Measurements from ENCODE around the gene KLHDC7B. TPM values are rescaled to one million over a fixed set of nuclear protein-coding genes. Genes with fewer than 3 reads are reported as not detected.

The KLHDC7B gene
- total and polyA plus RNA-seq, 2 donors (not counting 3 experiments of a cell fraction or from before 2014, with no cell fraction given) = not detected

DNA sequence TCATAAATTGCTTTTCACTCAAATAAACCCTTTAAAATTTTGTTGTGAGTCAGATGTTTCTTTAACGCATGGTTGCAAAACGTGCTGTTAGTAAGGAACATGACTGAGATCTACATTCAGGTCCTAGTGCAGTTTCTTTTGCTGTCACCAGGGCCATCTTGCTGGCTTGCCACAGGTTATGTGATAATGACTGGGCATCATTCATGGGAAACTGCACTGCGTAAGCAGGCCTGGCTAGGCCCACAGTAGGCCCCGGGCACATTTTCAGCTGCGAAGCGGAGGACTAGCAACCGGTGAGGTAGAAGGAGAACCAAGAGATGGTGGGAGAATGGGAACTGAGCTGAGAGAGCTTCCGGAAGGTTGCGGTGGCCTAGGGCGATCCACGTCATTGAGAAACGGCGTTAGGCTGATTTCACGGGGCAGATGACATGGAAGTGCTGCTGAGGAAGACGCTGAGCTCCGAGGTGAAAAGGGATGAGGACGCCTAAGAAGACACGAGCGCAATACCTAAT, 3.2 kb upstream of the KLHDC7B start:
- no TSS peak for BruUV-seq (replicated peaks)
- dilution Hi-C loops (cut with MboI; ENCODE audit: extremely low pct_ligation_motif_present, low sequenced_read_pairs) = no loop called here
- ChIA-PET POLR2A (no interaction called here), CTCF (no interaction called here)
- H4K20me1 ChIP-seq (replicated peaks; ENCODE audit: control insufficient read depth, extremely low read depth, insufficient read depth, low read length) = no peaks in the 10 kb centered on the region
- H3K27me3 ChIP-seq (ENCODE audit: control insufficient read depth in 2 of 2, insufficient read depth in 2 of 2, low read length in 2 of 2) = peaks cover 9 to 19% of the 10 kb centered on the region in 2 experiments
- no peaks in the 10 kb centered on the region for H3K9me1 ChIP-seq (replicated peaks; ENCODE audit: control insufficient read depth, extremely low read depth, insufficient read depth, low read length)
- H3K4me2 ChIP-seq (ENCODE audit: insufficient read depth, low read length) = no peak overlapping the region
- intact Hi-C loops (cut with micrococcal nuclease) = no loop called here
- H3K4me1 ChIP-seq (ENCODE audit: control insufficient read depth, extremely low read depth, insufficient read depth, low read length) = no peaks in the 10 kb centered on the region
- DNase-seq (ENCODE audit: low read depth, low spot score) (no peak), FAIRE-seq (no peak)
- no peak overlapping the region for H3K9ac ChIP-seq (replicated peaks; ENCODE audit: extremely low read depth, insufficient read depth, low read length)
- H3K36me3 ChIP-seq (ENCODE audit: control insufficient read depth in 2 of 2, extremely low read depth in 1 of 2, insufficient read depth in 2 of 2, low read length in 2 of 2) = no peaks in the 10 kb centered on the region
- no peaks in the 10 kb centered on the region for H3K79me2 ChIP-seq (ENCODE audit: control insufficient read depth, insufficient read depth, low read length)
- H3K9me3 ChIP-seq (replicated peaks; ENCODE audit: control insufficient read depth, insufficient read depth, low read length) = no peaks in the 10 kb centered on the region
- TF ChIP-seq, protein P1, sequence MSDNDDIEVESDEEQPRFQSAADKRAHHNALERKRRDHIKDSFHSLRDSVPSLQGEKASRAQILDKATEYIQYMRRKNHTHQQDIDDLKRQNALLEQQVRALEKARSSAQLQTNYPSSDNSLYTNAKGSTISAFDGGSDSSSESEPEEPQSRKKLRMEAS (IDR thresholded peaks at IDR 0.05; ENCODE audit: insufficient read depth, insufficient read length) = no peak
- TF ChIP-seq EZH2 (IDR thresholded peaks at IDR 0.05; ENCODE audit: borderline replicate concordance, low read depth, low read length, severe bottlenecking) (no peak), FOS (IDR thresholded peaks at IDR 0.05; ENCODE audit: borderline replicate concordance, insufficient read depth, low read length) (no peak), MYC (IDR thresholded peaks at IDR 0.05; ENCODE audit: low read depth, low read length) (no peak), POLR2AphosphoS5 (IDR thresholded peaks at IDR 0.05; ENCODE audit: insufficient read depth, low read depth, low read length) (no peak)
- H3K27ac ChIP-seq (ENCODE audit: insufficient read depth, low read depth, low read length) = no peak overlapping the region
- H3K4me3 ChIP-seq (replicated peaks in 1 of 3; ENCODE audit: insufficient read depth in 1 of 3, low read depth in 1 of 3, low read length in 3 of 3) = no peak overlapping the region
- no peak overlapping the region for H2AFZ ChIP-seq (ENCODE audit: low read depth, low read length)

DNA sequence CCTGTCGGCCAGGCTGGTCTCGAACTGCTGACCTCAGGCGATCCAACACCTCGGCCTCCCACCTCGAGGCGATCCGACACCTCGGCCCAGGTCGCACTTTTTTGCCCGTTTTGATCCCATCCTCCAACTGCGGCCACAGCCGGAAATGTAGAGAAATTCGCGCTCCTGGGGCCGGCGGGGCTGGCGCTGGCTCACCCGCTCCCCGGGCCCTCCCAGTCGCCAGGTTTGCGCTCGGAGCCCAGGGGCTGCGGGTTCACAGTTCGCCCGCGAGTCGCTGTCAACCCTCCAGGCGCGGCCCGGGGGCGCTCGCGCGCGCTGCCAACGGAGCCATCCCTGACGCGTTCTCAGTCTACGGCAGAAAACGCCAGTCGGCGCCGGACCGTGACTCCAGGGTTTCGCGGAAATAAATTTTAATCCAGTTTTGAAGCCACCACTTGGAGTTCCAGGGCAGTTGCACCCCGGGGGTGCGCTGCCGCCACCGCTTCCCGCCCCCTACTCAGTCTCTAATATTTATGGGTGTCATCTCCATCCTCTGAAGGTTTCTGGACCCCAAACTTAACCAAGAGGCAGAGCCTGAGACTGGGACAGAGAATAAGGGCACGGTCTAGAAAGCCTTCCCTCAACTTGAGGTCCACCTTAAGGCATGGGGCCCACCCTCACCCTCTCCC, 1.5 kb upstream of the KLHDC7B start:
- Histone ChIP-seq H3K9ac (replicated peaks; ENCODE audit: extremely low read depth, insufficient read depth, low read length) (no peak overlapping the region), H4K20me1 (replicated peaks; ENCODE audit: control insufficient read depth, extremely low read depth, insufficient read depth, low read length) (no peaks in the 10 kb centered on the region), H3K9me3 (replicated peaks; ENCODE audit: control insufficient read depth, insufficient read depth, low read length) (no peaks in the 10 kb centered on the region), H3K27ac (ENCODE audit: insufficient read depth, low read depth, low read length) (no peak overlapping the region), H3K4me1 (ENCODE audit: control insufficient read depth, extremely low read depth, insufficient read depth, low read length) (no peaks in the 10 kb centered on the region), H3K4me2 (ENCODE audit: insufficient read depth, low read length) (no peak overlapping the region), H3K27me3 (ENCODE audit: control insufficient read depth in 2 of 2, insufficient read depth in 2 of 2, low read length in 2 of 2) (peaks cover 20 to 33% of the 10 kb centered on the region in 2 experiments), H3K36me3 (ENCODE audit: control insufficient read depth in 2 of 2, extremely low read depth in 1 of 2, insufficient read depth in 2 of 2, low read length in 2 of 2) (no peaks in the 10 kb centered on the region), H3K79me2 (ENCODE audit: control insufficient read depth, insufficient read depth, low read length) (no peaks in the 10 kb centered on the region), H3K4me3 (replicated peaks in 1 of 3; ENCODE audit: insufficient read depth in 1 of 3, low read depth in 1 of 3, low read length in 3 of 3) (no peak overlapping the region), H3K9me1 (replicated peaks; ENCODE audit: control insufficient read depth, extremely low read depth, insufficient read depth, low read length) (no peaks in the 10 kb centered on the region), H2AFZ (ENCODE audit: low read depth, low read length) (peak overlapping the region; percentile 17)
- ChIA-PET CTCF (interaction anchor here (0.6 to 2.3 kb wide), 3 partner anchors 18 to 75 kb away, joined by 4 to 9 read pairs (median 7); partner anchors contain the start of genes SCO2 and SYCE3), POLR2A (no interaction called here)
- intact Hi-C loops (cut with micrococcal nuclease) = loop anchor here (2.0 kb wide), 1 partner anchor 17 kb away; no protein-coding TSS in a partner anchor
- FAIRE-seq = peak; percentile 85
- TF ChIP-seq, protein P2, sequence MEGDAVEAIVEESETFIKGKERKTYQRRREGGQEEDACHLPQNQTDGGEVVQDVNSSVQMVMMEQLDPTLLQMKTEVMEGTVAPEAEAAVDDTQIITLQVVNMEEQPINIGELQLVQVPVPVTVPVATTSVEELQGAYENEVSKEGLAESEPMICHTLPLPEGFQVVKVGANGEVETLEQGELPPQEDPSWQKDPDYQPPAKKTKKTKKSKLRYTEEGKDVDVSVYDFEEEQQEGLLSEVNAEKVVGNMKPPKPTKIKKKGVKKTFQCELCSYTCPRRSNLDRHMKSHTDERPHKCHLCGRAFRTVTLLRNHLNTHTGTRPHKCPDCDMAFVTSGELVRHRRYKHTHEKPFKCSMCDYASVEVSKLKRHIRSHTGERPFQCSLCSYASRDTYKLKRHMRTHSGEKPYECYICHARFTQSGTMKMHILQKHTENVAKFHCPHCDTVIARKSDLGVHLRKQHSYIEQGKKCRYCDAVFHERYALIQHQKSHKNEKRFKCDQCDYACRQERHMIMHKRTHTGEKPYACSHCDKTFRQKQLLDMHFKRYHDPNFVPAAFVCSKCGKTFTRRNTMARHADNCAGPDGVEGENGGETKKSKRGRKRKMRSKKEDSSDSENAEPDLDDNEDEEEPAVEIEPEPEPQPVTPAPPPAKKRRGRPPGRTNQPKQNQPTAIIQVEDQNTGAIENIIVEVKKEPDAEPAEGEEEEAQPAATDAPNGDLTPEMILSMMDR (IDR thresholded peaks at IDR 0.05; ENCODE audit: extremely low read depth in 1 of 2, insufficient read depth in 1 of 2, low read depth in 1 of 2, low read length in 2 of 2) = peak; percentile 49 to 81
- no peak for TF ChIP-seq POLR2AphosphoS5 (IDR thresholded peaks at IDR 0.05; ENCODE audit: insufficient read depth, low read depth, low read length)
- DNase-seq (ENCODE audit: low read depth, low spot score) = peak; percentile 53
- dilution Hi-C loops (cut with MboI; ENCODE audit: extremely low pct_ligation_motif_present, low sequenced_read_pairs) = no loop called here
- BruUV-seq (replicated peaks) = no TSS peak

Measured in endothelial cell of umbilical vein (primary cell).